T-helper 1 cell treated with Interleukin-12 subunit alpha and Interleukin-12 subunit beta and Interleukin-4 antibody, amounts not matched to agents 30 μg/mL and 1 μg/mL, for 36 hours (primary cell): ENCODE measurements around the gene MMEL1.

ENCODE experiments used
- H3K27ac Mint-ChIP-seq: one replicate; pipeline ENCODE4 v1.8.0; 2021; ENCODE audit warnings: mild to moderate bottlenecking, mixed read lengths
- H3K27me3 Mint-ChIP-seq: one replicate; pipeline ENCODE4 v1.8.0; 2021; ENCODE audit warnings: low read depth, mixed read lengths
- H3K36me3 Mint-ChIP-seq: one replicate; pipeline ENCODE4 v1.8.0; 2021; ENCODE audit warnings: low read depth, mixed read lengths
- H3K4me1 Mint-ChIP-seq: one replicate; pipeline ENCODE4 v1.8.0; 2021; ENCODE audit warnings: low read depth, mixed read lengths
- H3K4me3 Mint-ChIP-seq: one replicate; pipeline ENCODE4 v1.8.0; 2021; ENCODE audit warnings: mild to moderate bottlenecking, moderate library complexity, mixed read lengths
- H3K9me3 Mint-ChIP-seq: one replicate; pipeline ENCODE4 v1.8.0; 2021; ENCODE audit warnings: mixed read lengths

Gene MMEL1

DNA sequence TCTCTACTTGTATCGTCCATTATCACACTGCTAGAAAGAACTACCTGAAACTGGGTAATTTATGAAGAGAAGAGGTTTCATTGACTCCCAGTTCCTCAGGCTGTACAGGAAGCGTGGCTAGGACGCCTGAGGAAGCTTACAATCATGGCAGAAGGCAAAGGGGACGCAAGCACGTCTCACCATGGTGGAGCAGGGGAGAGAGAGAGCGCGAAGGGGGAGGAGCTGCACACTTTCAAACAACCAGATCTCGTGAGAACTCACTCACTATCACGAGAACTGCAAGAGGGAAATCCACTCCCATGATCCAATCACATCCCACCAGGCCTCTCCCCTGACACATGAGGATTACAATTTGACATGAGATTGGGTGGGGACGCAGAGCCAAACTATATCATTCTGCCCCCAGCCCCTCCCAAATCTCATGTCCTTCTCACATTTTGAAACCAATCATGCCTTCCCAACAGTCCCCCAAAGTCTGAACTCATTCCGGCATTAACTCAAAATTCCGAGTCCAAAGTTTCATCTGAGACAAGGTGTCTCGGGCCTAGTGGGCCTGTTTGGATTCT lies 8.0 kb downstream of the MMEL1 start:
- H3K27ac Mint-ChIP-seq: no peak overlapping the region
- H3K27me3 Mint-ChIP-seq: peaks cover 44% of the 10 kb centered on the region
- no peak overlapping the region for H3K4me3 Mint-ChIP-seq
- no peaks in the 10 kb centered on the region for H3K4me1 Mint-ChIP-seq
- no peaks in the 10 kb centered on the region for H3K36me3 Mint-ChIP-seq
- H3K9me3 Mint-ChIP-seq: no peaks in the 10 kb centered on the region

DNA sequence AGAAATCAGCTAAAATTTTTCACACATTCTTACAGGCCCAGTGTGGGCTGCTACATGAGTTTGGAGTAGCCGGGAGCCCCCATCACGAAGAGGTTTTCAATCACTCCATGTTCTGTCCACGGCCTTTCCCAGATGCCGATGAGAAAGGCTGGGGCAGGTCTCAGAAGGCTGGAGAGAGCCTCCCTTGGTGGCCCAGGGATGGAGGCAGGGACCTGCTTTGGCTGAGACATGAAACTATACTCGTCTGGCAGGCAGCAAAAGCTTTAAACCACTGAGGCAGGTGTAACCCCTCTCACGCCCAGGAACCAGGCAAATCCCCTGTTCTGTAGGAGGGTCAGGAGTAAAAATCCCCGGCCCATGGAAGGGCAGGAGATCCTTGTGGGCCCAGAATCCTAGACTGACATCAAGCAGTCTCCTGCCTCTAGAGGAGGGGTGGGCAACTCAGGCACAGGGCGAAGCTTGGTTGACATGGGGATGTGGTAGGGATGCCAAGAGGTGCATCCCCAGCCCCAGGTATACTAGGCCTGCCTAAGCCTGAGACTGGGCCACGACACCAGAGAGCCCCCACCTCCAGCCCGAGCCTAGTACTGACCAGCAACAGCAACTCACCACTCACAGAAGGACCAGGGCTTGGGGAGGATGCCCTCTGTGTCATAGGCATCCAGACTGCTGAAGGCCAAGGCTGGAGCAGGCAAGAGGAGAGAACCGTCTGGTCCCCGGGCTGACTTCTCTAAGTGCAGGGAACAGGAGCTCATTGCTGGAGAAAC lies 9.1 kb downstream of the MMEL1 start:
- H3K9me3 Mint-ChIP-seq: no peaks in the 10 kb centered on the region
- no peaks in the 10 kb centered on the region for H3K4me1 Mint-ChIP-seq
- peaks cover 43% of the 10 kb centered on the region for H3K27me3 Mint-ChIP-seq
- H3K27ac Mint-ChIP-seq: no peak overlapping the region
- H3K4me3 Mint-ChIP-seq: no peak overlapping the region
- no peaks in the 10 kb centered on the region for H3K36me3 Mint-ChIP-seq

DNA sequence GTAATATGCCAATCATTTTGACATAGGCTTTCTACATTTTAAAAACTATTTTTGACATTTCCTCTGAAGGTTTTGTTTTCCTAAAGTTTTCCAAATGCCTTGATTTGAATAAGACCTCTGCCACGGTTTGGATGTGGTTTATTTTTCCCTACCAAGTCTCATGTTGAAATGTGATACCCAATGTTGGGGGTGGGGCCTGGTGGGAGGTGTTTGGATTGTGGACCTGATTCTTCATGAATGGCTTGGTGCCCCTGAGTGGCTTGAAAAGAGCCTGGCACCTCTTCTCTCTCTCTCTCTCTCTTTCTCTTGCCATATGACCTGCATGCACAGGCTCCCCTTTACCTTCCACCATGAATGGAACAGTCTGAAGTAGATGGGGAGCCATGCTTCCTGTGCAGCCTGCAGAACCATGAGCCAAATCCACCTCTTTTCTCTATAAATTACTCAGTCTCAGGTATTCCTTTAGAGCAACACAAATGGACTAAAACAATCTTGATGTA lies 14.8 kb downstream of the MMEL1 start:
- no peaks in the 10 kb centered on the region for H3K36me3 Mint-ChIP-seq
- no peak overlapping the region for H3K27ac Mint-ChIP-seq
- H3K9me3 Mint-ChIP-seq: peaks cover 30% of the 10 kb centered on the region
- H3K4me1 Mint-ChIP-seq: peaks cover 3% of the 10 kb centered on the region
- H3K4me3 Mint-ChIP-seq: no peak overlapping the region
- peaks cover 15% of the 10 kb centered on the region for H3K27me3 Mint-ChIP-seq

DNA sequence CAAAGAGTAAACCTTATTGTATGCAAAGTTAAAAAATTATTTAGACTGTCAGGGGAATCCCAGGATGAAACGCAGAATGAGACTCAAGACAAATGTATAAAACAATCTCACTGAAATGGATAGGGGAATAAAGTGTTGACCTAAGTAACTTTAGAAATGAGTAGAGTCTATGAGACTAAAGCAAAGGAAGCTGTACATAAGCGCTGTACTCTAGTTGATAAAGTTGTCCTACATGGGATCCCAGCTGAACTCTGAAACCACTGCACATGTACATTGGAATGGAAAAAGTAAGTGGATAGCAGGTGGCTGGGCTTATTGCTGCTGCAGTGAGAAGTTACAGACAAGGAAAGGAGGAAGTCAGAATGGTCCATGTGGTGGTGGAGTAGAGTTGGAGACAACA lies 18.7 kb downstream of the MMEL1 start:
- Mint-ChIP-seq H3K27ac (no peak overlapping the region), H3K4me1 (peaks cover 3% of the 10 kb centered on the region), H3K36me3 (no peaks in the 10 kb centered on the region), H3K4me3 (no peak overlapping the region), H3K9me3 (peaks cover 30% of the 10 kb centered on the region), H3K27me3 (peaks cover 5% of the 10 kb centered on the region)

DNA sequence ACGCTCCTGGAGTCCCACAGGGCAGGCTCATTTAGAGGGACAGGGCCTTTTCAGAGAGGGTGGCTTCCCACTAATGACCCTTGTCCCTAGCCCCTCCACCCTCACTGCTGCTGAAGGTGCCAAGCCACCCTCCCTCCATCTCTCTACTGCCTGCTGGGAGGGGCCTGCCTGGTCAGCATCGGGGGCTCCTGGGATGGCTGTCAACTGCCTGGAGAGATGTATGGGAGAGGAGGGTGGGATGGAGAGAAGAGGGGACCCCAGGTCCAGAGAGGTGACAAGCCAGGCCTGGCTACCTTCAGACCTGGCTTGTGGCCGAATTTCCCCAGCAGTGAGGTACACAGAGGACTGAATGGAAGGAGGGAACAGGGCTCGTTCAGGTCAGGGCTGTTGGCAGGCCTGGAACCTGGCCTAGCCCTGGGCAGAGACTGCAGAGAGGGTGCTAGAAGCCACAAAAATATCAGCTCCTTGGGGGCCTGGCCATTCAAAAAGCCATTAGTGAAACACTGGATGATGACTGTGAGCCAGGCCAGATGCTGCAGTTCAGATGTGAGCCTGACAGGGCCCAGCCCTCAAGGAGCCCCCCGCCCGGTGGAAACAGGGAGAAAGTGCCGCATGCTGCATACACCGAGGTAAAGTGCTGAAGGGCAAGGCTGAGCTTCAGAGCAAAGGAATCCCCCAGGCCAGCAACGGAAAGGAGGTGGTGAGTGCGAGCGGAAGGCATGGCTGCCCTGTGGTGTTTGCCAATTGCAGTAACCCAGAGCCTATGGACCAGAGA lies 20.0 kb downstream of the MMEL1 start:
- no peak overlapping the region for H3K4me3 Mint-ChIP-seq
- H3K9me3 Mint-ChIP-seq: peaks cover 30% of the 10 kb centered on the region
- no peaks in the 10 kb centered on the region for H3K36me3 Mint-ChIP-seq
- no peak overlapping the region for H3K27ac Mint-ChIP-seq
- H3K27me3 Mint-ChIP-seq: no peaks in the 10 kb centered on the region
- H3K4me1 Mint-ChIP-seq: peaks cover 3% of the 10 kb centered on the region

DNA sequence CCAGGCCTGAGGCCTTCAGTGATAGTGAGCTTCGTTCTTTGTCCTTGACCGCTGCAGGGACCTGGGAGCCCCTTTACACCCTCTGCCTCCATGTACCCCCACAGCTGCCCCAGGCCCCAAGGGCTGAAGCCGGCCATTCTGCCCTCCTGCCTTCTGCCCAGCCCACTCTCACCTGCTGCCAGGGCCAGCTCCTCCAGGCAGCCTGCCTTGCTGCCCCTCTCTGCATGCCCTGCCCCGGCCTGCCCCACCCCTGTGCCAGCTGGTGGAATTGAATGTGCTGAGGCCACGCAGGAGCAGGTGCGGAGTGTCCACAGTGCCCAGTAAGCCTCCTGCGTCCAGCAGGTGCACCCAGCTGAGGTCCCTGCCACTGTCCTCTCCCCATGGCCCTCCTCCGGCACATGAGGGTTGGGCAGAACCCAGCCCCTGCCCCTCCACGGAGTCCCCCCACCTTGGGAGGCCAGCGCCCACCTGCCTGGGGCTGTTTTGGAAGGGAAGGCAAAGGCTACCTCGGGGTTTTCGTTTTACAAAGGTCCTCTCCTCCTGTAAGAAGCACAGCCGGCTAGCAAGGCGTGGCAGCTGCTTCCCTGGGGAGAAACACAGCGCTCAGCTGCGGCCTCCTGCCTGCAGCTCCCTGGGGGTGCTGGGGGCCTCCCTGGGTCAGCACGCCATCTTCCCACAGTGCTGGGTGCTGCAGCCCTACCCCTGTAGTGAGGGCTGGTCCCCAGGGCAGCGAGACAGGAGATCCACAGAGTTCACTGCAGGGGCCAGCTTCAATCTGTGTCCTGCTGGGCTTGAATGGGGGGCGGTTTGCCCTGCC lies 21.0 kb downstream of the MMEL1 start:
- no peak overlapping the region for H3K4me3 Mint-ChIP-seq
- H3K4me1 Mint-ChIP-seq: peaks cover 3% of the 10 kb centered on the region
- peaks cover 30% of the 10 kb centered on the region for H3K9me3 Mint-ChIP-seq
- H3K27me3 Mint-ChIP-seq: no peaks in the 10 kb centered on the region
- no peaks in the 10 kb centered on the region for H3K36me3 Mint-ChIP-seq
- H3K27ac Mint-ChIP-seq: no peak overlapping the region

DNA sequence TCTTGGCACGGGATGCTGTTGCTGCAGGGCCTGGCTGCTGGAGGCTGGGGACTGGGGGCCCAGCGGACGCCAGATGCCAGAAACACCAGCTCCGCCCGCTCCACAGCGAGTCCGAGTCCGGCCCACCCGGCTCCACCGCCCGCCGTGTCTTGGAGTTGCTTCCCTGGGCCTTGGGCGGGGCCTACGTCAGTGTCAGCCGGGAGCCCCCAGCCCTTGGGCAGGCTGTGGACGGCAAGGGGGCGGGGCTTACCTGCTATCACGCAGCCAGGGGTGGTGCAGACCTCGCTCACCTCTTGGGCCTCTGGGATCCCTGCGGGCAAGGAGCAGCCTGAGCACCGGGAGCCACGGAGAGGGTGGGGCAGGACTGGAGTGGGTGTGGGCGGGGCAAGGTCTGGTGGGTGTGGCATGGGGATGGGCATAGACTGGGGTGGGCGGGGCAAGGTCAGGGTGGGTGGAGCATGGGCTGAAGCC lies 21.8 kb downstream of the MMEL1 start:
- no peak overlapping the region for H3K4me3 Mint-ChIP-seq
- H3K4me1 Mint-ChIP-seq: no peaks in the 10 kb centered on the region
- H3K9me3 Mint-ChIP-seq: peaks cover 23% of the 10 kb centered on the region
- H3K27me3 Mint-ChIP-seq: no peaks in the 10 kb centered on the region
- no peak overlapping the region for H3K27ac Mint-ChIP-seq
- H3K36me3 Mint-ChIP-seq: no peaks in the 10 kb centered on the region

DNA sequence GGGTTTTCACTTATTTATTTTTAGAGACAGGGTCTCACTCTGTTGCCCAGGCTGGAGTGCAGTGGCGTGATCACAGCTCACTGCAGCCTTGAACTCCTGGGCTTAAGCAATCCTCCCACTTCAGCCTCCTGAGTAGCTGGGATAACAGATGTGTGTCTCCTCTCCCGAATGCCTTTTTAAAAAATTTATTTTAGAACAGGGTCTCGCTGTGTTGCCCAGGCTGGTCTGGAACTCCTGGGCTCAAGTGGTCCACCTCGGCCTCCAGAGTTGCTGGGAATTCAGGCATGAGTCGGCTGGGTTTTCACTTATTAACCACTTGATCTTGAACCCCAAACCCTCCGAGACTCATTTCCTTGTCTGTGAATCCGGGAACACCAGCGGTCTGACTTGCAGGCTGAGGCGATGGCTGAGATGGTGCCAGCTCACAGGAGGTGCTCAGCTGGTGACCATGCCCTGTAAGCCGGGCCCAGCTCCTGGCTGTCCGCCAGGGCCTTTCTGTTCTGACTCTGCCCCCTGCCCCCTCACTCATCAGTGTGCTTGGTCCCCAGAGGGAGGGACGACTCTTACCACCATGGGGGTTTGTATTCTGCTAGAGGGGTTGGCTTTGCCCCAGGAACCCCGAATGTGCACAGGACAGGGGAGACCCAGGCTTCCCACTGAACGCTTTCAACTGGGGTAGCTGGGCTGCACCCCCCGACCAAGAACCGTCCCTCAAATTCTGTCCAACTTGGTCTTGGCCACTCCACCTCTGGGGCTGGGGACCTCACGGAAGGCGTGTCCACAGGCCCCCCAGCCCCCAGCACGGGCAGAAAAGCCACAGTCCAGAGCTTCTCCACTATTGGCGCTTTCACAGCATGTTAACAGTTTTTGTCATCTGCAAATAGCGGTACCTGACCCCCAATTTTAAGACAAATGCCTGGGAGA lies 22.5 kb downstream of the MMEL1 start:
- no peak overlapping the region for H3K4me3 Mint-ChIP-seq
- H3K4me1 Mint-ChIP-seq: no peaks in the 10 kb centered on the region
- no peaks in the 10 kb centered on the region for H3K27me3 Mint-ChIP-seq
- H3K36me3 Mint-ChIP-seq: no peaks in the 10 kb centered on the region
- no peak overlapping the region for H3K27ac Mint-ChIP-seq
- H3K9me3 Mint-ChIP-seq: peaks cover 16% of the 10 kb centered on the region

DNA sequence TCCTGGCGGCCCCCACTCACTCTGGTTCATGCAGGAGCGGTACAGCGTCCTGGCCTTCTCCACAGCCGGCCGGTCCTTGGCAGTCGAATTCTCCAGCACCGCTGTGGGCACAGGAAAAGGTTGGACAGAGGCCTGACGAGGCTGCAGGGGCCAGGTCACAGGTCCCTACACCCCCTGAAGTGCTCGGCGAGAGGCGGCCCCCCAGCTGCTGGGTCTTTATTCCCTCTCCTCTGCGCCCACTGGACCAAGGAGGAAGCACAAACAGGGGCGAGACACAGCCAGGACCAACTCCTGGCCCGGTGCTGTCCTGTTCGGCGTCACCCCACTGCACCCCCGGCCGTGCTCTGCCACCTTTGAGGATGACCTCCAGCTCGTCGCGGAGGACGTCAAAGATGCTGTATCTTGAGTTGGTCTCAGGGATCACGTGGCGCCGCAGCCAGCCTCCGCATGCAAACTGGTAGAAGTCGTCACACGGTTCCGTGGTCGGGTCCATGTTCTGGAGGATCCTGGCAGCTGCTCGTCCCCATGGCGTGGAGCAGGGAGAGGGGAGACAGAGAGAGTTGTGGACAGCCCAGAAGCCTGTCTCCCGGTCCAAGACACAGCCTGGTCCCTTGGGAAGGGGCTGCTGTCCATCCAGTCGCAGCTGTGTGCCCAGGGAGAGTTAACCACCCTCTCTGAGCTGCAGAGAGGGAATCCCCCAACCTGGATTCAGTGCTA lies 23.3 kb downstream of the MMEL1 start:
- Mint-ChIP-seq H3K36me3 (no peaks in the 10 kb centered on the region), H3K4me1 (no peaks in the 10 kb centered on the region), H3K9me3 (peaks cover 10% of the 10 kb centered on the region), H3K4me3 (no peak overlapping the region), H3K27ac (no peak overlapping the region), H3K27me3 (no peaks in the 10 kb centered on the region)

DNA sequence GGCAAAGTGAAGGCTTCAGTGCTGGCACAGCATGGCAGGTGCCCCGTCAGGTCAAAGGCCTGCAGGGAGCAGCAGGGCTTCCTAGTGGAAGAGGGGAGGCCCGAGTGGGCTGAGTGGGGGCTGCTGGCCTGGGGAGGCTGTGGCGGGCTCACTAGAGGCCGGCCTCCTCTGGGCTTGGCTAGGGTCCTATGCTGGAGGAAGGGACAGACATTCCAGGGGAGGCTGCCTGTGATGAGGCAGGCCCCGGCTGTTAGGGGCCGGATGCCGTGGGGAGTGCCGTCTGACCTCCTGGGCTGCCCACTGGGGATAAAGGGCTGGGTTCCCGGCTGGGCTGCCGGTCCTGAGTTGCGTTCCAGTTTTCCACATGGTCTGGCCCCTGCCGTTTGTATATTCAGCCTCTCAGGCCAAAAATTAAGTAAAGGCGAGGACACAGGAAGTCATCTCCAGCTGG lies 25.1 kb downstream of the MMEL1 start:
- H3K36me3 Mint-ChIP-seq: no peaks in the 10 kb centered on the region
- no peaks in the 10 kb centered on the region for H3K9me3 Mint-ChIP-seq
- H3K27ac Mint-ChIP-seq: no peak overlapping the region
- H3K4me3 Mint-ChIP-seq: no peak overlapping the region
- H3K27me3 Mint-ChIP-seq: no peaks in the 10 kb centered on the region
- H3K4me1 Mint-ChIP-seq: no peaks in the 10 kb centered on the region

DNA sequence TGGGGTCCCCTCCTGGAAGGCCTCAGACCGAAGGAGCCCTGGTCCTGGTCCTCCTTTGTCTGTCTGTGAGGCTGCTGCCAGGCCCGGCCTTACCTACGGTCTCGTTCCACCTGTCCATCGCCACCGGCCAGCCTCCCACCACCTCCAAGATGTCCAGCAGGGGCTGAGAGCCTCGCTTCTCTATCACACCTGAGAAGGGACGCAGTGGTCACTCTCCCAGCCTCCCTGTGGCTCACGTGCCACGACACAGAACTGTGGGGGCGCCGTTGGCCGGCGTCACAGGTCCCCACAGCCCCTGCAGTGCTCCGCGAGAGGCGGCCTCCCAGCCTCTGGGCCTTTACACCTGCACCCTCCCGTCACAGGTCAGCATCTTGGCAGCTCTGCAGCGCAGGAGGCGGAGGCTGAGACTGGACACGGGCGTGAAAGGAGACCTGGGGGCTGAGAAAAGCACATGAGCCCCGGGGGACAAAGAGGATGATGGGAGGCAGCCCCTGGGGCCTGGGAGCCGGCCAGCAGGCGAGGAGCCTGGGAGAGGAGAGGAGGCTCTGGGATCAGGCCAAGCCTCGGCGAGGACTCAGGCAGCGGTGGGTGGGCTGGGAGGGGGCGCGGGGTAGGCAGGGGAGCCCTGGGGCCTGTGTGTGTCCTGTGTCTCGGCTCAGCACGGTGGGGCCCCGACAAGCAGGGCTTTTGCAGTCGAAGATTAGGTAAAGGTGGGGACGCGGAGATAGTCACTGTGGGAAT lies 25.8 kb downstream of the MMEL1 start:
- H3K36me3 Mint-ChIP-seq: no peaks in the 10 kb centered on the region
- no peak overlapping the region for H3K27ac Mint-ChIP-seq

DNA sequence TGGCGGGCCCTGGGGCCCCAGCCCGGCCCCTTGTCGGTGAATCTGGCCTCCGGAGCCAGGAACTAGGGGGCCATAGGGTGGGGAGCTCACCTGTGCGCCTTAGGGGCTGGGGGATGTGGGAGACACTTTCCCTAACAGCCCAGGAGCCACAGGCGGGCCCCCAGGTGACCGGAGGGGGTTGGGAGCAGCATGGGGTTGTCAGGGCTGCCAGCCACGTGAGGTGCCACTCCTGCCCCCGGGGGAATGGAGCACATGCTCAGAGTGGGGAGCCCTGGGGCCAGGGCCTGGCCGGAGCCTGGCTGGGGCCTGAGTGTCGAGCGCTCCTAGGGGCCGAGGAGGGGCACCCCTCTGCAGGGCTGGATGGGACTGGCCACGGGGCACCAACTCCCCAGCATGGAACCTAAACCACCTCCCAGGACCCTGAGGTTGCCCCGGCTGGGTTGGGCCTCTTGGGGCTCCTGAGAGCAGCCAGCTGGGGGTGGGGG lies 26.4 kb downstream of the MMEL1 start:
- H3K4me1 Mint-ChIP-seq: no peaks in the 10 kb centered on the region
- no peak overlapping the region for H3K27ac Mint-ChIP-seq
- H3K9me3 Mint-ChIP-seq: no peaks in the 10 kb centered on the region
- no peaks in the 10 kb centered on the region for H3K36me3 Mint-ChIP-seq
- no peaks in the 10 kb centered on the region for H3K27me3 Mint-ChIP-seq
- H3K4me3 Mint-ChIP-seq: no peak overlapping the region

More for the DNA sequence above, 25.8 kb downstream of the MMEL1 start:
- H3K27me3 Mint-ChIP-seq: no peaks in the 10 kb centered on the region
- H3K4me3 Mint-ChIP-seq: no peak overlapping the region
- no peaks in the 10 kb centered on the region for H3K4me1 Mint-ChIP-seq
- H3K9me3 Mint-ChIP-seq: no peaks in the 10 kb centered on the region
